Right renal pelvis (tissue), 4 donors: Measurements from ENCODE around the gene CBX3. TPM values are rescaled to one million over a fixed set of nuclear protein-coding genes. Genes with fewer than 3 reads are reported as not detected.
"Not testable (repeated sequence)": the region's sequence is repeated elsewhere in the genome, so short reads cannot be mapped to it uniquely, and the experiment has no call there.

Experiments
- DNase-seq, 4 donors: peaks; one replicate each; pipeline ENCODE4 v3.0.0-alpha.2; 2013; ENCODE audit warnings: low read depth in 4 of 4, low spot score in 3 of 4, missing footprints in 1 of 4
- polyA plus RNA-seq, 4 donors: library from polyadenylated mRNA; unstranded; fragments of 120-200 nt; gene quantifications; one replicate each; pipeline ENCODE4 v1.2.1, GENCODE V29; 2013; ENCODE audit not compliant: insufficient read length in 4 of 4

Gene CBX3
- polyA plus RNA-seq, 4 donors = 301 to 379 (median 365) TPM

DNA sequence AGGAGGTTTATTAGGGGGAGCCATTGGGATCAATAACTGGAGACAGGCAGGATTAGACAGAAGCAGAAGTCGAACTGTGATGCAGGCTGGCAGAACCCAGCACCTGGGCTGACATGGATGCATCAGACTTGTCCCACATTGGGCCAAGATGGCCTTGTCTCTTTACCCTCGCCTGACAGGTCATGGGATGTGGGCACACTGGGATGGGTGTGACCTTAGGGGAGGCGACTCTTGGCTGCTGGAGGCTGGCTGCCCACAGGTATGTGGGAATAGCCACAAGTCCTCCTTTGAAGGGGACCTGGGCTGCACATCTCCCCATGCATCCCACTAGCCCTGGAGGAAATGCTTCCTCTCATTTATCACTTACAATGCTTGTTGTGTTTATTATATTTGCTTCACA, 32.3 kb upstream of the CBX3 start:
- DNase-seq = no peak

DNA sequence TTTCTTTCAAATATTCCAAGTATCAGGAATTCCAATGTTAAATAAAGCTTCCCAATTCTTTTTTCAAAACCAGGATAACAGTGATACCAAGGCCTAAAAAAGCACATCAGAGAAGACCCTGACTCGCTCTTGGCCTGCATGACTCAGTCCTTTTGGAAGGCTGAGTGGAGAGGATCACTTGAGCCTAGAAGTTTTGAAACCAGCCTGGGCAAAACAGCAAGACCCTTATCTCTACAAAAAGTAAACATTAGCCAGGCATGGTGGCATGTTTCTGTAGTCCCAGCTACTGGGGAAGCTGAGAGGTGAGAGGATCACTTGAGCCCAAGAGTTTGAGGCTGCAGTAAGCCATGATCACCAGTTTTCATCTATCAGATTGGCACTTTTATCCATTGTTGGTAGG, 30.9 kb upstream of the CBX3 start:
- DNase-seq = no peak

DNA sequence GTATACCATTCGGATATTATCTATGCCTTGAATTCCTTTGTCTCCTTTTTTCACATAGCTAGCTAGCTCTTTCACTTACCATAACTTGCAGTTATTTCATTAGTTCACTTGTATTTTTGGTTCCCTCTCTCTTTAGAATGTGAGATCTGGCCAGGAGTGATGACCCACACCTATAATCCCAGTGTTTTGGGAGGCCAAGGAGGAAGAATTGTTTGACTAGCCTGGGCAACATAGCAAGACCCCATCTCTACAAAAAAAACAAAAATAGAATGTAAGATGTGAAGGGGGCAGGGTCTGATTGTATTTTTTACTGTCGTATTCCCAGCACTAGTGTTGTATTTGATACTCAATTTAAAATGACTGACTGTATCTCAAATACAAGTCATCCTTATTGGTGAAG, 29.9 kb upstream of the CBX3 start:
- no peak for DNase-seq

DNA sequence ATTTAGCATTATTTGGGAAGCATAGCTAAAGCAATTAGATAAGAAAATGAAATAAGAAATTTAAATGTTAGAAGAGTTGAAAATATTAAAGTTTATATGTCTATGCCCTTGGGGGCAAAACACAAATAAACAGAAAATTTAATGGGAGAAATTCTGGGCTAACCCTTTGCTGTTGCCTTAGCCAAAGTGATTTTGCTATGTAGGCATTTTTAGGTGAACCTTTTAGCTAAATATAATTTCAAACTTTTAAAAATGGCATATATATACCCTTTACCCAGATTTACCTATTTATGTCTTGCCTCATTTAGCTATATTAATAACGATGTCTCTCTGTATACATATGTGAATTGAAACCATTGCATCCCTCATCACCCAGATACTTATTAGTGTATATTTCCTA, 29.5 kb upstream of the CBX3 start:
- no peak for DNase-seq

DNA sequence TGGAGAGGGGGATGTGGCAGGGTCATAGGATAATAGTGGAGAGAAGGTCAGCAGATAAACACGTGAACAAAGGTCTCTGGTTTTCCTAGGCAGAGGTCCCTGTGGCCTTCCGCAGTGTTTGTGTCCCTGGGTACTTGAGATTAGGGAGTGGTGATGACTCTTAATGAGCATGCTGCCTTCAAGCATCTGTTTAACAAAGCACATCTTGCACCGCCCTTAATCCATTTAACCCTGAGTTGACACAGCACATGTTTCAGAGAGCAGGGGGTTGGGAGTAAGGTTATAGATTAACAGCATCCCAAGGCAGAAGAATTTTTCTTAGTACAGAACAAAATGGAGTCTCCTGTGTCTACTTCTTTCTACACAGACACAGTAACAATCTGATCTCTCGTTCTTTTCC, 25.6 kb upstream of the CBX3 start:
- not testable (repeated sequence) for DNase-seq

DNA sequence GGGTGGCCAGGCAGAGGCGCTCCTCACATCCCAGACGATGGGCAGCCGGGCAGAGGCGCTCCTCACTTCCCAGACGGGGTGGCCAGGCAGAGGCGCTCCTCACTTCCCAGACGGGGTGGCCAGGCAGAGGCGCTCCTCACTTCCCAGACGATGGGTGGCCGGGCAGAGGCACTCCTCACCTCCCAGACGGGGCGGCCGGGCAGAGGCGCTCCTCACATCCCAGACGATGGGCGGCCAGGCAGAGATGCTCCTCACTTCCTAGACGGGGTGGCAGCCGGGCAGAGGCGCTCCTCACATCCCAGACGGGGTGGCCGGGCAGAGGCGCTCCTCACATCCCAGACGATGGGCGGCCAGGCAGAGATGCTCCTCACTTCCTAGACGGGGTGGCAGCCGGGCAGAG, 24.8 kb upstream of the CBX3 start:
- DNase-seq = not testable (repeated sequence)

DNA sequence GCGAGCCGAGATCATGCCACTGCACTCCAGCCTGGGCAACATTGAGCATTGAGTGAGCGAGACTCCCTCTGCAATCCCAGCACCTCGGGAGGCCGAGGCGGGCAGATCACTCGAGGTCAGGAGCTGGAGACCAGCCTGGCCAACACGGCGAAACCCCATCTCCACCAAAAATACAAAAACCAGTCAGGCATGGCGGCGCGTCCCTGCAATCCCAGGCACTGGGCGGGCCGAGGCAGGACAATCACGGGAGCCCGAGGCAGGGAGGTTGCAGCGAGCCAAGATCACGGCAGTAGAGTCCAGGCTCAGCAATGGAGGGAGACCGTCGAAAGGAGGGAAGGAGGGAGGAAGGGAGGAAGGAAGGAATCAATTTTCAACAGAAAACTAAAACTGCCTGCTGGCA, 24.3 kb upstream of the CBX3 start:
- DNase-seq = not testable (repeated sequence)

DNA sequence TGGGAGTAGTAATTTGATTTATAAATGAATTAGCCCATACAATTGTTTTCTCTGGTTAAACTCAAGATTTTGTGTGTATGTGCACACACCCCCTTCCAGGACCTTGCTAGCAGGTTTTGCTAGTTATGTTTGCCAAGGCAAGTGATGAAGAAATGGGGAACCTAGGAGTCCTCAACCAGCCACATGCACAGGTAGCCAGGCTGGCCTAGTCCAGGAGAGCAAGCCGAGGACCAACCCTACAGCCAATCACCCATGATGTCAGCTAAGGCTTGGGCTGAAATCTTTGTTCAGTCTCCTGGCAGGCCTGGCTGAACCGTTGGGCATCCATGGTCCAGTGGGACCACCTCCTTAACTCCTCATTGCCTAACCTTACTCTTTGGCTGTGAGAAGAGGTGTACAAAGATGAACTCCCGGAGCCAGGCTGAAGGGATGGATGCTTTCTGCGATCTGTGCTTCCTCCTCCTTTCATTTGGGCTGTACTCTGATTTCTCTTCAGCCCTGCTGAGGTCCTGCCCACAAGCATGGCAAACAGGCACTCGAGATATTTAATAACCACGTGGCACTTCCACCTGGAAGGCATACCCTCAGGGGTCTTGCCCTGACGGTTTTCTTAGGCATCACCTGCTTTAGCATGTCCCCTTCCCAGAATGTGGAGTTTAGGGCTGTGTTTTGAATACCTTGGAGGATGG, 23.1 kb upstream of the CBX3 start:
- DNase-seq = no peak

DNA sequence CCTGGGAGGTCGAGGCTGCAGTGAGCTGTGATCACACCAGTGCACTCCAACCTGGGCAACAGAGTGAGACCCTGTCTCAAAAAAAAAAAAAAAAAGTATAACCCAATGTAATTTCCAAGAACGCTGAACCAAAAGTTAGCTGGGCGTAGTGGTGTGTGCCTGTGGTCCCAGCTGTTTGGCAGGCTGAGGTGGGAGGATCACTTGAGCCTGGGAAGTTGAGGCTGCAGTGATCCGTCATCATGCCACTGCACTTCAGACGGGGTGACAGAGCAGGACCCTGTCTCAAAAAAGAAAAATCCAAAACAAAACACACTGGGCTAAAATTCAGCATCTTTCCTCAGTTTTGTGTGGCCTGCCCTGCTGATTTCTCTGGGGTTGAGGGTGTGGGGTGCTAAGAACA, 22.1 kb upstream of the CBX3 start:
- DNase-seq = no peak

DNA sequence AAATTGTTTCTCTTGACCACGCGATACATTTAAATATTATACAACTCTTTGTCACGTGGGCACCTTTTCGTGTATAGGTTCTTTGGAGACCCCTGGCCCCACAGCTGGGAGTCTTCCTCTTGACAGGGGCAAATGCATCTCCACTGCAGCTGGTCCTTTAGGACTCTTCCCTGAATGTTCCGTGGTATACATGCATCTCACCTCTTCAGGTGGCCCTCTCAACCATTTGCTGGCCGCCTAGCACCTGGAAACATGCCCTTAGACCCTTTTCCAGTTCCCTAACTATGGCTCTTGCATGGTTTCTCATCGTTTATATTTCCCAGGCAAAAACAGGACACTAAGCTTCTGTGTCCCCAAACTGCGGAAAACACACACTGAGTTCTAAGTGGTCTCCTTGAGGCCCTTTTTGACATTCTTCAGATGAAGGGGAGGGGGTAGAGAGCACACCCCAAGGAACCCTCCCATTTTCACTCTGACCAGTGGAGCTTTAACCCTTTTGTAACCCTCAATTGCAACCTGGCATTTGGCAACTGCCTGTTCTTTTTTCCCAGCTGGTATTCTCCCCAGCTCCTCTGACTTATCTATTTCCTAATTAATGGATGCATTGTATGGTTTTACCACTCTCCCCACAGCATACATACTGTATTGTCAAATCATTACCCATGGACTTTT, 21.6 kb upstream of the CBX3 start:
- DNase-seq = no peak

DNA sequence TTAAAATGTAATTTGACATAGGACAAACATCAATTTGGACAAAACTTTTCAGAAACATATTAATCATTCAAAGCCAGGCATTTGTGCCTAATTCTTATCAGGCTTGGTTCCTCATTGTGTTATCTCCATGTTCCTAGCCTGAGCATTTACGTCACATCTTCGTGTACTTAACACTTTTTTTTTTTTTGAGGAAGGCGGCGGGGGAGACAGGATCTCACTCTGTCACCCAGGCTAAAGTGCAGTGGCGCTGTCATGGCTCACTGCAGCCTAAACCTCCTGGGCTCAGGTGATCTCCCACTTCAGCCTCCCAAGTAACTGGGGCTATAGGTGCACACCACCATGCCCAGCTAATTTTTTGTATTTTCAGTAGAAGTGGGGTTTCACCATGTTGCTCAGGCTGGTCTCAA, 20.8 kb upstream of the CBX3 start:
- no peak for DNase-seq

DNA sequence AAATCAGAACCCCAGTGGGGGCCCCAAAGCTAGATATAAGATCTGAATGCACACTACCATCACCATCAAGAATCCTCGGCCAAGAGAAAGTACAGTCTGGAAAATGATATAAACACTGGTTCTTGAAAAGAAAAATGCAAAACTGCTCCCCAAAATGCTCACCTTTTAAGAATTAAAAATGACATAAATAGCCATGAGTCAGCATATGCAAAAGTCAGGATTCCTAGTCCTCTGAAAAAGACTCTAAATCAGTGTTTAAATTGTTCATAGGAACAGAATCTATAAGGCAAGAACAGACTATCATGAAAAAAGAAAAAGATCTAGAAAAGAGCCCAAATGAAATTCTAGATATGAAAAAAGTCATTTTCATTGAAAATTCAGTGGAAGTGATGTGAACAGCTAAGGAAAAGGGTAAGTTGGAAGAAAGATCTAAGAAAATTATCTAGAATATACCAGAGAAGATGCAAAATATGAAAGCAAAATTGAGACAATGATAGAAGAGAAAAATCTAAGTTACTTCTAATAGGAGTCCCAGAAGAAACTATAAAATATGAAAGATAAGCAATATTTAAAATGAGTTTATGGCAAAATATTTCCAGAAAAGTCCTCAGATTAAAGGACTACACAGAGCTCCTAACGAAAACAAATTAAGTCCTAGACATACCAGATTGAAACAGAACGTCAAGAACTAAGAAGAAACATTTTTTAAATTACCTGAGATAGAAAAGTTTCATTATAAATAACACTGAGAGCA, 19.9 kb upstream of the CBX3 start:
- DNase-seq = no peak

DNA sequence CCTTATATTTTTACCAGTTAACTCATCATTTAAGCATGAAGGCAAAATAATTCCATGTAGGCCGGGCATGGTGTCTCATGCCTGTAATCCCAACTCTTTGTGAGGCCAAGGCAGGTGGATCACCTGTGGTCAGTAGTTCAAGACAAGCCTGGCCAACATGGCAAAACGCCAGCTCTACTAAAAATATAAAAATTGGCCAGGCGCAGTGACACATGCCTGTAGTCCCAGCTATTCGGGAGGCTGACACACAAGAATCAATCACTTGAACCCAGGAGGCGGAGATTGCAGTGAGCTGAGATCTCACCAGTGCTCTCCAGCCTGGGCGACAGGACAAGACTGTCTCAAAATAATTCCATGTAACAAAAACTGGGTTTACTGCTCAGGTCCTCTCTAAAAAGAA, 19.3 kb upstream of the CBX3 start:
- no peak for DNase-seq

DNA sequence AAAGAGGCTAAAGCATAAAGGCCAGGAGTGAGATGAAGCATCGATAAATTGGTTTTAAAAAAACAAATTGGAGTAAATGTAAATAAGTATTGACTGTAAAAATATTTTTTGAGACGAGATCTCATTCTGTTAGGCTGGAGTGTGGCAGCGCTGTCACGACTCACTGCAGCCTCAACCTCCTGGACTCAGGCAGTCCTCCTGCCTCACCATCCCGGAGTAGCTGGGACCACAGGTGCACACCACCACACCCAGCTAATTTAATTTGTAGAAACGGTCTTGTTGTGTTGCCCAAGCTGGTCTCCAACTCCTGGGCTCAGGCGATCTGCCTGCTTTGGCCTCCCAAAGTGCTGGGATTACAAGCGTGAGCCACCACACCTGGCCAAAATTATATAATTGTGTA, 18.8 kb upstream of the CBX3 start:
- DNase-seq = no peak

DNA sequence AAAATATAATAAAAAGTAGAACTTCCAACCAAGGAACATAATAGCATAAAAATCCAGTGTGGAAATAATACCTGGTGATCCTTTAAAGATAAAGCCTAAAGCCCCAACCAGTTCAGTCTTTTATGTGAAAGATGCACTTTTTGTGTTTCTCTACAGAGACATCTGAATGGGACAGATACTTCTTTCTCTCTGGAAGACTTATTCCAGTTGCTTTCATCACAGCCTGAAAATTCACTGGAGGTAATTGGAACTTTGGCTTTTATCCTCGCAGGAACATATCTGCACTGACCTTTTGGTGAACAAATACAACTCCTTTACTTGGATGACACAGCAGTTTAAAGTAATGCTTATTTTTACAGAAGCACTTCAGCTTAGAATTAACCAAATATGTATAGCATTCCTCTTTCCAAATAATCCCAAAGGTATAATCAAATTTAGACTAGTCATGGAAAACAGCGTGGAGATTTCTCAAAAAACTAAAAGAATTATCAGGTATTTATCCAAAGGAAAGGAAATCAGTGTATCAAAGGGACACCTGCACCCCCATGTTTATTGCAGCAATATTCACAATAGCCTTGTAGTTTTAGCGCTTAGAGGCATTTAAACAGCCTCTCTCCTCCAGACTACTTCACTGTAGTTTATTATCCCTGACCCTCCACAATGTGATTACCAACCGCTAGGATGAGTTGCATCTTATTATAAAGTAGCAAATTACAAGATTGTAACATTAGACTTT, 17.8 kb upstream of the CBX3 start:
- no peak for DNase-seq

DNA sequence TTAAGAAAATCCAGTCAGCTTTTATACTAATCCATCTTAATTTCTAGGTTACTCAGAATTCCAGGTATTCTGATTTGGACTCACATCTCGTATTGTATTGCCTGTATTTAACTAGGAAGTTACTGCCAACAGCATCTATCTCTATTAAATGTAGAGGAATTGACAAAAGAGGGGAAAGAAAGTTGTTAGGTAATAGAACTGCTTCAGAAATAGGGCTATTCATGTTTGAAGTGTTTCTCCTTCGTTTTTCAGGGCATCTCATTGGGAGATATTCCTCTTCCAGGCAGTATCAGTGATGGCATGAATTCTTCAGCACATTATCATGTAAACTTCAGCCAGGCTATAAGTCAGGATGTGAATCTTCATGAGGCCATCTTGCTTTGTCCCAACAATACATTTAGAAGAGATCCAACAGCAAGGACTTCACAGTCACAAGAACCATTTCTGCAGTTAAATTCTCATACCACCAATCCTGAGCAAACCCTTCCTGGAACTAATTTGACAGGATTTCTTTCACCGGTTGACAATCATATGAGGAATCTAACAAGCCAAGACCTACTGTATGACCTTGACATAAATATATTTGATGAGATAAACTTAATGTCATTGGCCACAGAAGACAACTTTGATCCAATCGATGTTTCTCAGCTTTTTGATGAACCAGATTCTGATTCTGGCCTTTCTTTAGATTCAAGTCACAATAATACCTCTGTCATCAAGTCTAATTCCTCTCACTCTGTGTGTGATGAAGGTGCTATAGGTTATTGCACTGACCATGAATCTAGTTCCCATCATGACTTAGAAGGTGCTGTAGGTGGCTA, 17.1 kb upstream of the CBX3 start:
- not testable (repeated sequence) for DNase-seq

DNA sequence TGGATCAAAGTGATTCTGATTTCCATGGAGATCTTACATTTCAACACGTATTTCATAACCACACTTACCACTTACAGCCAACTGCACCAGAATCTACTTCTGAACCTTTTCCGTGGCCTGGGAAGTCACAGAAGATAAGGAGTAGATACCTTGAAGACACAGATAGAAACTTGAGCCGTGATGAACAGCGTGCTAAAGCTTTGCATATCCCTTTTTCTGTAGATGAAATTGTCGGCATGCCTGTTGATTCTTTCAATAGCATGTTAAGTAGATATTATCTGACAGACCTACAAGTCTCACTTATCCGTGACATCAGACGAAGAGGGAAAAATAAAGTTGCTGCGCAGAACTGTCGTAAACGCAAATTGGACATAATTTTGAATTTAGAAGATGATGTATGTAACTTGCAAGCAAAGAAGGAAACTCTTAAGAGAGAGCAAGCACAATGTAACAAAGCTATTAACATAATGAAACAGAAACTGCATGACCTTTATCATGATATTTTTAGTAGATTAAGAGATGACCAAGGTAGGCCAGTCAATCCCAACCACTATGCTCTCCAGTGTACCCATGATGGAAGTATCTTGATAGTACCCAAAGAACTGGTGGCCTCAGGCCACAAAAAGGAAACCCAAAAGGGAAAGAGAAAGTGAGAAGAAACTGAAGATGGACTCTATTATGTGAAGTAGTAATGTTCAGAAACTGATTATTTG, 16.3 kb upstream of the CBX3 start:
- no peak for DNase-seq

DNA sequence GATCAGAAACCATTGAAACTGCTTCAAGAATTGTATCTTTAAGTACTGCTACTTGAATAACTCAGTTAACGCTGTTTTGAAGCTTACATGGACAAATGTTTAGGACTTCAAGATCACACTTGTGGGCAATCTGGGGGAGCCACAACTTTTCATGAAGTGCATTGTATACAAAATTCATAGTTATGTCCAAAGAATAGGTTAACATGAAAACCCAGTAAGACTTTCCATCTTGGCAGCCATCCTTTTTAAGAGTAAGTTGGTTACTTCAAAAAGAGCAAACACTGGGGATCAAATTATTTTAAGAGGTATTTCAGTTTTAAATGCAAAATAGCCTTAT, 15.7 kb upstream of the CBX3 start:
- no peak for DNase-seq

DNA sequence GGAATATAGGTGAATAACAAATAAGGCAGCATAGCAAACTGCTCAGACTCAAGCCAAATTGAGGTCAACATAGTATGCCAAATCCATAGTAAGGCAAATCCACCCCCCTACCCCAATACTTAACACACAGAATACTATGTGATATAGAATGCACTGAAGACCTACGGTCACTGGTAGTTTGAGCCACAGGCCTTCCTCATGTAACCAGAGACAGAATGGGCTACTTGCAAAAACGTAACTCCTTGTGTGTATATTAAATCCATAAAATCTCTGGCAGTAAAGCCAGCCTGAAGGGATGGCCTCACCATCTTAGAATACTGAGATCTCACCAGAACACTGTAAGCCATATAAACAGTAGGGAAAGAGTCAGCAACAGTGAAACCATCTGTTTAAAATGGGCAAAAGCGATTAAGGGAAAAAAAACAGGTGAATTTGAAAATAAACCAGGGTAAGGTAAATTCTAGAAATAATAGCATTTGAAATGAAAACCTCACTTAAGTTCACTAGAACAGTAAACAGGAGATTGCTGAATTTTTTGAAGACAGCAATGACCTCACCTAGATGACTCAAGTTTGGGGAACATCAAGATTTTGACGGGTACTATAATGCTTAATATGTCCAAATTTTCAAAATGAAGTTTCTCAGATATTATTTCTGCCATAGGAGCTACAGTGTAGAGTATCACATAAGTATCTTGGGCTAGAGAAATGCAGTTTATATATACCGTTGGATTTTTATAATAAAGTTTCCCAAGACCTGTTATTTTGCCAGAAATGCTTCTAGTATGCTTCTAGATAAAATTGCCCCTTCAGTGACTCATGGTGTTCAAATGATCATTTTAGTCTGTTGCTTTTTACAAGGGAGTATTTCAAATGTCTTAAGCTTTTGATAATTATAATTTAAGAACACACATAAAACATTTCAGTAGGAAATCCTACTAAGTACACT, 14.9 kb upstream of the CBX3 start:
- no peak for DNase-seq
